Adipose tissue (tissue), 3 donors: ENCODE data around the gene LRRC9. TPM values are rescaled to one million over a fixed set of nuclear protein-coding genes. Genes with fewer than 3 reads are reported as not detected.

Experiments used
- H3K27ac ChIP-seq: one replicate; pipeline ENCODE4 v1.5.1; 2013; ENCODE audit warnings: low read depth, low read length
- WGBS, 3 donors: extraction: QIAGEN DNeasy Blood & Tissue Kit; methylation state at CpG; one replicate each; pipeline ENCODE4 v1.1.7; 2013; 5-methylcytosine and 5-hydroxymethylcytosine counted together
- polyA plus RNA-seq, 3 donors: library from polyadenylated mRNA; stranded (reverse); fragments of 200-250 nt; gene quantifications; one replicate each; pipeline ENCODE4 v1.2.3, GENCODE V29; 2013
- donor health status: healthy with polysubstance abuse.
- donor health status: Bipolar disorder and iron deficiency.
- donor health status: healthy.

LRRC9 gene
- under 1 TPM in 2 of 3 donors, not detected in 1; 0.09 to 0.18 TPM for polyA plus RNA-seq

DNA sequence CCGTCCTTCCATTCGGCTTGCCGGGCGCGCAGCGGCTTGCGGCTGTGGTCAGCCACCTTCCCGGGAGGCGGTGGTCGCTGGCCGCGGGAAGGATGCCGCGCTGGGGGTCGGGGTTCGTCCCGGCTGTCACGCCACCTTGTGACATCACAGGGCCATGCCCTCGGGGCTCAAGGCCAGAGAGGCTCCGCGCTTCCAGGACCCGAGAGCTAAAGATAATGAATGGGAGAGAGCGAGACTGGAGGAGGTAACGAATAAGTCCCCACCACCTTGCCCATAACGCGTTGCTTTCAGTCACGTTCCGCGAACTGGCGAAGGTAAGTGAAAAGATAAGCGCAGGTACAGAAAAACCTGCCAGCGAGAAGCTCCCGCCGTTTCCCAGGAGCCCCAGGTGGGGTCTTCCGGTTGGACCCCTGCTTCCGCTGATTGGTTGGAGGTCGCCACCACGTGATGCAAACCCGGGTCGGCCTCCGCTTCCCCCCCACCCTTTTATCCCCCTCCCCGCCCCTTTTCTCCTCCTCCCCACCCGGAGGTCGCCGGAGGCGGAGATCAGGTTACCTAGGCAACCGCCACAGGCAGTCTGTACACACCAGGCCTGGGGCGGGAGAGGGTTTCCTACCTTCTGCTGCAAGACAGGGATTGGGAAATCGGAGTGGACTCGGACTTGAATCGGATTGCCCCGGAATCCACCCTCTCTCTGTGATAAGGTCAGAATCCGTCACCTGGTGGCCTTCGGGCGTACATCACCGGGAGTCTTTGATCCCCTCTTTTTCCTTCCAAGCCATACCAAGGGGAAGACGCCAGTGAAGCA lies at the start of gene LRRC9:
Gene LRRC9, plus strand, starts transcription at position 575 of the 808 bp plus-strand sequence.
- 5 to 9% (median 7%) methylated on average over 56 to 57 of the region's 57 CpGs for WGBS, 3 donors

GRCh38 chr14:59870277-59871165 lies 49.4 kb upstream of the LRRC9 start, which contains the start of gene RTN1:
TSS of gene RTN1 (minus strand) at chr14:59870776. CDS start at chr14:59870630, 146 bp downstream.
- WGBS, 3 donors = 0 to 1% (median 1%) methylated on average over 50 to 84 of the region's 84 CpGs
- H3K27ac ChIP-seq = no peak within 1 kb of the TSS

More for the DNA sequence above, at the start of gene LRRC9:
- H3K27ac ChIP-seq = no peak within 1 kb of the TSS

DNA sequence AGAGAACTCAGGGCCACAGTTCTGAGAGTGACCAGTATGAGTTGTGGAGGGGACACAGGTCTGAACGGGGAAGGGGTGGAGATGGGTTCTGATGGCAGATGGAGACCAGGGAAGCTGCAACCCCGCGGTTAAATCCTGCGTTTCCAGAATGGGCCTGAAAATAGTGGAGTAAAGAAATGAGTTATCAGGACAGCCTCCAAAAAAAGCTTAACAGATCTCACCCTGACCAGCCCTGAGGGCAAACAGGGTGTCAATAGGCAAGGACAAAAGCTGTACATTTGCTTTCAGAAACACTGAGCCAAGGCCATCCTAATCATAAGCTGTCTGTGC lies 48.8 kb upstream of the LRRC9 start:
- H3K27ac ChIP-seq = no peak overlapping the region

DNA sequence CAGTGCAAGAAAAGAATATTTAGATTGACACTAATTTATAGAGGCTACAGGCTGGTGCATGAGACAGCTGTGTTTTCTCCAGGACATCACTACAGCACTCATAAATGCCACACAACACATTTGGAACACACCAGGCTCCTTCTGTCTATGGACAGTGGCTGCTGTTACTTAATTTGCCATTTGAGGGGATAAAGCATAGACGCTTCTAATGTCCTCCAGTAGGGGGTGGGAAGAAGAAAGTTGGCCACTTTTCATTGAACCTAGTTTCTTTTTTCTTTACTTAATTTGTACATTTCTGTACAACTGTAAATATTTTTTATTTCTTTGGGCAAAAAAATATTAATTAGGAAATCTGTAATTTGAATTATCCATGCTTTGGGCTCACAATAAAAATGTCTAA lies 37.0 kb upstream of the LRRC9 start:
- 27 to 44% (median 33%) methylated on average over 1 of the region's 1 CpG for WGBS, 3 donors

More for the DNA sequence above, 48.8 kb upstream of the LRRC9 start:
- WGBS, 3 donors = 5 to 7% (median 7%) methylated on average over 4 of the region's 4 CpGs

DNA sequence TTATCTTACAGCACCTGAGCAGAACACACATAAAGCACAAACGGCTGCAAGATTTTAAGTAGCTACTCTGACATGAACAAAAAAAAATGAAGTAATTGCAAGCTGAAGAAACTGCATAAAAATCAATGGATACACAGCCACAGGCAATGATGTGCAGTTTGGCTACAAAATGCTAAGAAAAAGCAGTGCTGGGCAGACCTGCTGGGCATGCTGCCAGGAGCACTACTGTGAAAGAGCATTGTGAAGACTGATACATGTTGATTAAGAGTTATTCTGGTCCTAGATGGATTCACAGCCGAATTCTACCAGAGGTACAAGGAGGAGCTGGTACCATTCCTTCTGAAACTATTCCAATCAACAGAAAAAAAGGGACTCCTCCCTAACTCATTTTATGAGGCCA lies 29.3 kb upstream of the LRRC9 start:
- WGBS, 3 donors = 37 to 65% (median 58%) methylated on average over 2 of the region's 2 CpGs
- H3K27ac ChIP-seq = no peak overlapping the region

More for the DNA sequence above, 37.0 kb upstream of the LRRC9 start:
- H3K27ac ChIP-seq = no peak overlapping the region

- 32 to 66% (median 42%) methylated on average over 1 of the region's 1 CpG for WGBS, 3 donors
- H3K27ac ChIP-seq = no peak overlapping the region
Observed at GRCh38 chr14:59895721-59896120, 24.2 kb upstream of the LRRC9 start.

GRCh38 chr14:59897757-59898383 lies 22.1 kb upstream of the LRRC9 start:
- WGBS, 3 donors = 26 to 37% (median 27%) methylated on average over 8 of the region's 8 CpGs

DNA sequence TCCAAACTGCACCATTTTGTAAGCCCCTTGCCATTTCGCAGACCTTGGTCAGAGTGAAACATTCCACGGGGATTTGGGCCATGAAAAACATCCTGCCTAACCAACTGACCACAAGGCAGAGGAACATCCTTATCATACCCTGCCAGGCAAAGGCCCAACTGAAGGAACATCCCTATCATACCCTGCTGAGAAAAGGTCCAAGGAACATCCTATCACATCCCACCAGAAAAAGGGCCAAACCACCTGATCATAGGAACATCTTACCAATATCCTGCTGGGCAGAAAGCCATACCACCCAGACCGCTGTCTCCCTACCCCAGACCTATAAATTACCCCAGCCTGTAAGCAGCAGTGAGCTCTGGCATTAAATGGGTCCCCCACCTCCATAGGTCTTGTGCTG lies 19.4 kb upstream of the LRRC9 start:
- no peak overlapping the region for H3K27ac ChIP-seq
- WGBS, 3 donors = 75 to 78% (median 77%) methylated on average over 3 of the region's 3 CpGs

More at GRCh38 chr14:59897757-59898383, 22.1 kb upstream of the LRRC9 start:
- H3K27ac ChIP-seq = no peak overlapping the region

- WGBS, 3 donors = 53 to 65% (median 63%) methylated on average over 2 of the region's 2 CpGs
- no peak overlapping the region for H3K27ac ChIP-seq
Observed at GRCh38 chr14:59904184-59904583, 15.8 kb upstream of the LRRC9 start.

GRCh38 chr14:59905188-59905587 lies 14.8 kb upstream of the LRRC9 start:
- 68 to 80% (median 70%) methylated on average over 2 of the region's 2 CpGs for WGBS, 3 donors
- no peak overlapping the region for H3K27ac ChIP-seq

GRCh38 chr14:59912443-59912842 lies 7.5 kb upstream of the LRRC9 start:
- no peak overlapping the region for H3K27ac ChIP-seq
- 80 to 85% (median 83%) methylated on average over 2 of the region's 2 CpGs for WGBS, 3 donors

DNA sequence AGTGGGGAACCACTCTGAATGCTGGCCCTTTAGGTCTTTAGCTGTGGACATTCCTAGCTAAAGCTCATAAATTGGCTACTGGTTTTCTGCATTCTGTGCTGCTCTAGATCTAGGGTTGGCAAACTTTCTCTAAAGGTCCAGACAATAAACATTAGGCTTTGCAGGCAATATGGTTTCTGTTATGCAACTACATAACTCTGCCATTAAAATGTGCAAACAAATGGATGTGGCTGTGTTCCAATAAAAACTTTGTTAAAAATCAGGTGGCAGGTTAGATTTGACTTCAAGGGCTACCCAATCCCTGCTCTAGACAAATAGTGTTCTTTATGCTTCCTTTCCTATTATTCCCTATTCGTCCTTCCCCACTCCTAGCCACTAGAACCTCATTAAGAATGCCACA lies 6.8 kb upstream of the LRRC9 start:
- no peak overlapping the region for H3K27ac ChIP-seq
- 68 to 82% (median 81%) methylated on average over 1 of the region's 1 CpG for WGBS, 3 donors

DNA sequence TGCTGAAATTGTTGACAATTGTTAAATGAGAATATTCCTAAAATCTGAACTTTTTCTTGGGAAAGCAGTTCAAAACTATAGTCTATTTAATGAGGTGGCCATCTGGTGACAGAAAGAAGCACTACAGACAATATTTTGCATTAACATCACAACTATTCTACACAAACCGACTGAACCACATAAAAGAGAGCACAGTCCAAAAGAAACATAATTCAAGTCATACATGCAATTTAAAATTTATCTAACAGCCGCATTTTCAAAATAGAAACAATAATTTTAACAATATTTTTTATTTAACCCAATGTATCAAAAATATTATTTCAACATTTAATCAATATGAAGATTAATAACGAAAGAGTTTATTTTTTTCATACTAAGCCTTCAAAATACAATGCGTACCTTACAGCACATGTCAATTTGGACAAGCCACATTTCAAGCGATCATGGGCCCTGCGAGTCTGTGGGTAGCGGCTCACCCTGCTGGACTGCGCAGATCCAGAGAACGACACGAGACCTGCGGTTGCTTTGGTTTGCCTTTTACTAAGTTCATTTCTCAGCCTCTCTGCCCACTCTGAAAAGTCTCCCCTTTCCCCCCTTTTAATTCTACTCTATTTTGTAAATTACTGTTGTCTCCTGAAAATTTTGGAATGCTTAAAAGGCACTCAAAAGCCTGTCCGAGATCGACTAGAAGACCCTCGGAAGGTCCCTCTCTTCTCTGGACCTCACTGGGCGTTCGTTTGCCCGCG lies 947 bp upstream of the LRRC9 start:
- no peak overlapping the region for H3K27ac ChIP-seq
- WGBS, 3 donors = 1 to 2% (median 1%) methylated on average over 18 of the region's 18 CpGs

DNA sequence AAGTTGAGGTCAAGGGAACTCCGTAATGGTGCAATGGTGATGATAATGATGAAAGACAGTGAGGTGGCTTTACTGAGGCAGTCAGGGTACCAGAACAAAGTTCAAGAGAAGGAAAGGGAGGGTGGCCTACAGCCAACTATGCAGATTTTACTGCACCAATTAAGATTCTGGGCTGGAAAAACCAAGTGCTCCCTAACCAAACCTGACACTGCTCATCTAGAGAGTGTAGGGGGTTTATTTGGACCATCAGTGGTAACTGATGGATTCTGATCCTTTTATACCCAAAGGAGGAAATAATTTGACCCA lies 387 bp downstream of the LRRC9 start:
- WGBS, 3 donors = 51 to 81% (median 75%) methylated on average over 1 of the region's 1 CpG
- H3K27ac ChIP-seq = no peak overlapping the region

DNA sequence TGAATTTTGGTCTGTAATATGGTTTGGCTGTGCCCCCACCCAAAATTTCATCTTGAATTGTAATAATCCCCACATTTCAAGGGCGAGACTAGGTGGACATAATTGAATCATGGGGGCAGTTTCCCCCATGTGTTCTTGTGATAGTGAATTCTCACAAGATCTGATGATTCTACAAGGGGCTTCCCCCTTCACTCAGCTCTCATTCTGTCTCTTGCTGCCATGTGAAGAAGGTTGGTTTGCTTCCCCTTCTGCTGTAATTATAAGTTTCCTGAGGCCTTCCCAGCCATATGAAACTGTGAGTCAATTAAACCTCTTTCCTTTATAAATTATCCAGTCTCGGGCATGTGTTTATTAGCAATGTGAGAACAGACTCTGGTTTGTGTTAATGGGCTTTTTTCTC lies 5.9 kb downstream of the LRRC9 start:
- H3K27ac ChIP-seq = no peak overlapping the region
- WGBS, 3 donors = 67 to 90% (median 69%) methylated on average over 2 of the region's 2 CpGs

GRCh38 chr14:59926534-59926933 lies 6.6 kb downstream of the LRRC9 start:
- H3K27ac ChIP-seq = no peak overlapping the region
- WGBS, 3 donors = 89 to 95% (median 93%) methylated on average over 1 of the region's 1 CpG

- WGBS, 3 donors = 58 to 71% (median 69%) methylated on average over 1 of the region's 1 CpG
- H3K27ac ChIP-seq = no peak overlapping the region
Observed at GRCh38 chr14:59931237-59931636, 11.3 kb downstream of the LRRC9 start.

DNA sequence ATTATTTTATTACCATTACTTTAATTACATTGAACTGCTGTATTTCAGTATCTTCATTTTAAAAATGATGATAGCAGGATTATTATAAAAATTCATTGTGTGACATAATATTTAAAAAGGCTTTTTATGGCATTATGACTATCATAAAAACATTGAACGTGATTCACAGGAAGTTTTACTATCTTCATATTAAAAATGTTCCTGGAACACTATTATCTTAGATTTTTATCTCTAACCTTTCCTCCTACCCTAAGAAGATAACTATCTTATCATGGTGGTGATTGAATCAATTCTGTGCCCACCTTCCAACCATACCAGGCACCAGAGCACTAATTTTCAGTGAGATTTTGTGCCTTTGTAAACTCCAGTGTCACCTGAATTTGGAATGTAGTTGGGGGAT lies 16.2 kb downstream of the LRRC9 start:
- no peak overlapping the region for H3K27ac ChIP-seq
- WGBS, 3 donors = 59 to 64% (median 60%) methylated on average over 1 of the region's 1 CpG
